Hepatocyte (in vitro differentiated cells): ENCODE data around the gene TSPEAR. TPM values are rescaled to one million over a fixed set of nuclear protein-coding genes. Genes with fewer than 3 reads are reported as not detected.

Source experiments
- DNase-seq: peaks from one replicate; pipeline ENCODE4 v3.0.0-alpha.2; 2016; ENCODE audit warnings: low spot score
- H2AFZ ChIP-seq: fragments of 200-600 bp; sonication (generic); 2 replicates; pipeline ENCODE4 v1.6.0; 2016; ENCODE audit warnings: antibody characterized with exemption, mild to moderate bottlenecking
- H3K27ac ChIP-seq: fragments of 200-600 bp; sonication (generic); 2 replicates; pipeline ENCODE4 v1.5.1; 2016; ENCODE audit warnings: mild to moderate bottlenecking
- H3K27me3 ChIP-seq: fragments of 200-600 bp; sonication (generic); 2 replicates; pipeline ENCODE4 v1.6.1; 2016
- H3K36me3 ChIP-seq: fragments of 200-600 bp; sonication (generic); replicated peaks from 2 replicates; pipeline ENCODE4 v1.5.1; 2016; ENCODE audit warnings: low read depth; ENCODE audit not compliant: insufficient read depth
- H3K4me1 ChIP-seq: fragments of 200-600 bp; sonication (generic); 2 replicates; pipeline ENCODE4 v1.5.1; 2016; ENCODE audit warnings: mild to moderate bottlenecking, moderate library complexity; ENCODE audit not compliant: insufficient read depth
- H3K4me2 ChIP-seq: fragments of 200-600 bp; sonication (generic); 2 replicates; pipeline ENCODE4 v1.6.0; 2016
- H3K4me3 ChIP-seq: fragments of 200-600 bp; sonication (generic); 2 replicates; pipeline ENCODE4 v1.5.1; 2016; ENCODE audit warnings: mild to moderate bottlenecking
- H3K79me2 ChIP-seq: fragments of 200-600 bp; sonication (generic); 2 replicates; pipeline ENCODE4 v1.6.0; 2017; ENCODE audit warnings: mild to moderate bottlenecking
- H3K9me2 ChIP-seq: fragments of 200-600 bp; sonication (generic); replicated peaks from 2 replicates; pipeline ENCODE4 v1.6.0; 2017; ENCODE audit warnings: mild to moderate bottlenecking; ENCODE audit not compliant: insufficient read depth
- H3K9me3 ChIP-seq: fragments of 200-600 bp; sonication (generic); 2 replicates; pipeline ENCODE4 v1.5.1; 2016; ENCODE audit warnings: low read depth, mild to moderate bottlenecking
- H4K20me1 ChIP-seq: fragments of 200-600 bp; sonication (generic); 2 replicates; pipeline ENCODE4 v1.6.0; 2016; ENCODE audit warnings: mild to moderate bottlenecking; ENCODE audit not compliant: insufficient read depth, poor library complexity, severe bottlenecking
- CTCF ChIP-seq: fragments of 200-600 bp; sonication (generic); IDR thresholded peaks from 2 replicates; pipeline ENCODE4 v1.5.1; 2016; ENCODE audit warnings: antibody characterized with exemption, mild to moderate bottlenecking; ENCODE audit not compliant: poor library complexity
- EZH2 ChIP-seq: fragments of 200-600 bp; sonication (generic); IDR thresholded peaks from 2 replicates; pipeline ENCODE4 v1.6.1; 2016; ENCODE audit warnings: antibody characterized with exemption, mild to moderate bottlenecking, borderline replicate concordance
- EZH2phosphoT487 ChIP-seq: fragments of 200-600 bp; sonication (generic); IDR thresholded peaks from one replicate; pipeline ENCODE4 v1.6.1; 2018; ENCODE audit warnings: antibody characterized with exemption, mild to moderate bottlenecking, low read depth, moderate library complexity; ENCODE audit not compliant: unreplicated experiment, severe bottlenecking
- WGBS: methylation state at CpG from one replicate; pipeline ENCODE4 v1.1.6; 2016; ENCODE audit warnings: low lambda C conversion rate; ENCODE audit errors: missing lambda C conversion rate; 5-methylcytosine and 5-hydroxymethylcytosine counted together
- polyA plus RNA-seq: library from polyadenylated mRNA; unstranded; fragments of >200 nt; fragmentation: Nextera tagmentation; extraction: Ambion mirVana; gene quantifications from 2 replicates; pipeline ENCODE4 v1.2.1, GENCODE V29; 2016
- total RNA-seq: library from RNA; depleted of rRNA; stranded (reverse); fragments of >200 nt; gene quantifications from 2 replicates; pipeline ENCODE4 v1.2.3, GENCODE V29; 2014

TSPEAR gene
- total and polyA plus RNA-seq, 2 experiments from 2014 or later = 0.35 TPM; not detected in 1

- H3K27me3 ChIP-seq = peaks cover 78% of the 10 kb centered on the region
- no peak for DNase-seq
Observed at GRCh38 chr21:44703731-44704635, 7.4 kb downstream of the TSPEAR start.

GRCh38 chr21:44702973-44703730 is 8.2 kb downstream of the TSPEAR start:
- Histone ChIP-seq H3K36me3 (no peaks in the 10 kb centered on the region), H3K79me2 (no peaks in the 10 kb centered on the region), H3K27me3 (peaks cover 74% of the 10 kb centered on the region), H4K20me1 (no peaks in the 10 kb centered on the region), H3K4me2 (no peak overlapping the region), H2AFZ (no peak overlapping the region), H3K9me2 (no peaks in the 10 kb centered on the region), H3K27ac (no peak overlapping the region), H3K4me3 (no peak overlapping the region), H3K4me1 (peaks cover 3% of the 10 kb centered on the region), H3K9me3 (no peaks in the 10 kb centered on the region)
- WGBS = 65% methylated on average over 16 of the region's 16 CpGs
- TF ChIP-seq CTCF = no peak
- TF ChIP-seq EZH2 = no peak
- no peak for TF ChIP-seq EZH2phosphoT487
- DNase-seq = no peak

More at GRCh38 chr21:44703731-44704635, 7.4 kb downstream of the TSPEAR start:
- WGBS = 41% methylated on average over 13 of the region's 13 CpGs
- H3K9me3 ChIP-seq = no peaks in the 10 kb centered on the region
- H3K79me2 ChIP-seq = no peaks in the 10 kb centered on the region
- H2AFZ ChIP-seq = no peak overlapping the region
- H3K4me1 ChIP-seq = peaks cover 1% of the 10 kb centered on the region
- no peak for TF ChIP-seq EZH2phosphoT487
- H3K4me3 ChIP-seq = no peak overlapping the region
- H3K9me2 ChIP-seq = no peaks in the 10 kb centered on the region
- H3K27ac ChIP-seq = no peak overlapping the region
- no peaks in the 10 kb centered on the region for H3K36me3 ChIP-seq
- H3K4me2 ChIP-seq = no peak overlapping the region
- no peaks in the 10 kb centered on the region for H4K20me1 ChIP-seq

- Histone ChIP-seq H3K4me1 (peaks cover 3% of the 10 kb centered on the region), H3K27me3 (peaks cover 66% of the 10 kb centered on the region), H3K4me3 (no peak overlapping the region), H3K9me3 (no peaks in the 10 kb centered on the region), H2AFZ (no peak overlapping the region), H3K9me2 (no peaks in the 10 kb centered on the region), H4K20me1 (no peaks in the 10 kb centered on the region), H3K79me2 (no peaks in the 10 kb centered on the region), H3K4me2 (no peak overlapping the region), H3K27ac (no peak overlapping the region), H3K36me3 (no peaks in the 10 kb centered on the region)
- DNase-seq = no peak
- WGBS = 82% methylated on average over 15 of the region's 22 CpGs
- TF ChIP-seq CTCF (no peak), EZH2phosphoT487 (no peak), EZH2 (no peak)
Observed at GRCh38 chr21:44702111-44702972, 9.0 kb downstream of the TSPEAR start.
